GM20000 (cell line): Measurements from ENCODE around the gene BCL11A.

Source experiments
- DNase-seq: peaks from one replicate; pipeline ENCODE4 v3.0.0; 2012; ENCODE audit warnings: low spot score
- TF ChIP-seq, protein P1 (sequence below): IDR thresholded peaks from 2 replicates; pipeline ENCODE4 v1.5.1; 2012; ENCODE audit warnings: mild to moderate bottlenecking, control low read depth; ENCODE audit errors: extremely low read depth, missing control alignments

The BCL11A gene

DNA sequence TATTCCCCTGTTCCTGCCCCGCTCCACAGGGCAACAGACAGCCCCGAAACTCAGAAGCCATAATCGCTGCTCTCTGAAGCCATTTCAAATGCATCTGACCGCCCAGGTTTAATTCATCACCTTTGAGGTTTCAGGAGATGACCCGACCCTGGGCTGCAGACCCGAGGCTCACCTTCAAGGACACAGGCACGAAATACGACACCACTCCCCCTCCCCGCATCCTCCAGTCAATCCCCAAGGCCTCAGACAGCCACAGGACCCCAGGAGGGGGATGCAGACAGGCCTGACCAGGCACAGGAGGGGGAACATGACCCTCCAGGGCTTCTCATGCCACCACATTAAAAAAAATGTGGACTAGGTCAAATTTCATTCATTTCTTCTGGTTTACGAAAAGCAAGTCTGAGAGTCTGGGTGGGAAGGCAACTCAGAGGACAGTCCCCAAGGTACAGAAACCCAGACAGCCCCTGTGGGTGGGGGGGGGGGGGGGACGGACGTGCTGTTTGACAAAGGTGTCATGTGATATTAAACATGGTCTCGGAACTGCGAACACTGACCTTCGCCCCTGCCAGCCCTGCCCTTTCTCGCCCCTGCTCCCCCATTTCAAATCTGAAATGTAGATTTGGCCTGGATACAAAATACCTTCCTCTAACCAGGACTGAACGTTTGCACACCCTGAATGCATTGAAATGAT, 142.9 kb downstream of the BCL11A start:
- DNase-seq, result no peak
- TF ChIP-seq, protein P1, sequence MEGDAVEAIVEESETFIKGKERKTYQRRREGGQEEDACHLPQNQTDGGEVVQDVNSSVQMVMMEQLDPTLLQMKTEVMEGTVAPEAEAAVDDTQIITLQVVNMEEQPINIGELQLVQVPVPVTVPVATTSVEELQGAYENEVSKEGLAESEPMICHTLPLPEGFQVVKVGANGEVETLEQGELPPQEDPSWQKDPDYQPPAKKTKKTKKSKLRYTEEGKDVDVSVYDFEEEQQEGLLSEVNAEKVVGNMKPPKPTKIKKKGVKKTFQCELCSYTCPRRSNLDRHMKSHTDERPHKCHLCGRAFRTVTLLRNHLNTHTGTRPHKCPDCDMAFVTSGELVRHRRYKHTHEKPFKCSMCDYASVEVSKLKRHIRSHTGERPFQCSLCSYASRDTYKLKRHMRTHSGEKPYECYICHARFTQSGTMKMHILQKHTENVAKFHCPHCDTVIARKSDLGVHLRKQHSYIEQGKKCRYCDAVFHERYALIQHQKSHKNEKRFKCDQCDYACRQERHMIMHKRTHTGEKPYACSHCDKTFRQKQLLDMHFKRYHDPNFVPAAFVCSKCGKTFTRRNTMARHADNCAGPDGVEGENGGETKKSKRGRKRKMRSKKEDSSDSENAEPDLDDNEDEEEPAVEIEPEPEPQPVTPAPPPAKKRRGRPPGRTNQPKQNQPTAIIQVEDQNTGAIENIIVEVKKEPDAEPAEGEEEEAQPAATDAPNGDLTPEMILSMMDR, result no peak

DNA sequence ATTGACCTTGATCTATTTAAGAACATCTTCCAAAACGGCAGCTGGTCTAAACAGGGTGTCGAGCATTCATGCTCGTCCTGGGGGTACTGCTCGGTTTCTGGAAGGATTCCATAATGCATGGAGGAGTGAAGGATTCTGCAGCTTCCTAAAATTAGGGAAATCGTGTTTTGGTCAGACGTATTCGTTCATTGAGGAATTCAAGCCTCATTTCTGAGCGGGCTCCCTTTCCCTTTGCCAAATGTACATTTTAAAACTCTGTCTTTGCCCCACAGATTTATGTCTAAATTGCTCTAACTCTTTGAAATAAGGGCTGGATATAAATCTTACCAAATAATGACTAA, 144.0 kb downstream of the BCL11A start:
- TF ChIP-seq, protein P1, result no peak
- no peak for DNase-seq

DNA sequence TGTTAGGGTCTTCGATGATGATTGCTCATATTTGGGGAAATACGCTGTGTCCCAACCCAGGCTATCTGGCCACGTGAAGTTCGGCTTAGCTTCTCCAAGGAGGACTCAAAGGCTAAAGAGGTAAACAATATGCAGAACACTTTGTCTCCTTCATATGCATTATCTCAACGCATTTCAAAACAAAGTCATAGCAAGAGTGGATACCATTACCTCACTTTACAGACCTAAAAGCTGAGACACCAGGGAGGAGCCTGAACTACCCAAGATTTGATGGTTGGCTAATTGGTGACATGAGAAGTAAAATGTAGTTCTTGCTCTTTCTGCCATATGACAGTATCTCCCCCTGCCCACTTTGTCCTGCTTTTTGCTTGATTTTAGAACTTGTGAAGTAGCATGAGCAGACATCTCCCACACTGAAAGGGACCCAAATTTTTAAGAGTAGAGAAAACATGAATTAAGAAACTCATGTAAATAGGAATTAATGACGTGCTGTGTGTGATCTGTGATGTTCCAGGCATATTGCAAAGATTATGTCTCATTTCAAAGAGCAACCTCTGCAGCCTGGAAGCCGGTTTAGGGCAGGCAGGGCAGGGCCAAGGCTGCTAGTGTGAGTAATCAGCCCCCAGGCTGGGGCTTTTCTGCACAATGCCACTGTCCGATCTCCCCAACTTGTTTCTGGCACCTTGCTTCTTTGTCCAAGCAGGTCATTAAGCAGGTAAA, 144.5 kb downstream of the BCL11A start:
- DNase-seq, result no peak
- TF ChIP-seq, protein P1, result no peak

DNA sequence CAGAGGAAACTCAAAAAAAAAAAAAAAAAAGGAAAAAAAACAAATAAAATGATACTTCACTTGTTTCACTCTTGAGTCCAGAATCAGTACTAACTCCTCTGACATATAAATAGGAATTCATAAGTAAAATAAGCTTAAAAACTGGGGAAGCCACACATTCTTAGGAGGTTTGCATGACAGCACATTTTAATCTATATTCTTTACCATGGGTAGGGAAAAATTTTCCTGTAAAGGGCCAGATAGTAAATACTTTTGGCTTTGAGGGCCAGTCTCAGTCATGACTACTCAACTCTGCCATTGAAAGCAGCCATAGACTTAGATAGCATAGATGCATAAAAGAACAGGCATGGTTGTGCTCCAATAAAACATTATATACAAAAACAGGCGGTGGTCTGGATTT, 145.2 kb downstream of the BCL11A start:
- no peak for DNase-seq
- TF ChIP-seq, protein P1, result no peak

DNA sequence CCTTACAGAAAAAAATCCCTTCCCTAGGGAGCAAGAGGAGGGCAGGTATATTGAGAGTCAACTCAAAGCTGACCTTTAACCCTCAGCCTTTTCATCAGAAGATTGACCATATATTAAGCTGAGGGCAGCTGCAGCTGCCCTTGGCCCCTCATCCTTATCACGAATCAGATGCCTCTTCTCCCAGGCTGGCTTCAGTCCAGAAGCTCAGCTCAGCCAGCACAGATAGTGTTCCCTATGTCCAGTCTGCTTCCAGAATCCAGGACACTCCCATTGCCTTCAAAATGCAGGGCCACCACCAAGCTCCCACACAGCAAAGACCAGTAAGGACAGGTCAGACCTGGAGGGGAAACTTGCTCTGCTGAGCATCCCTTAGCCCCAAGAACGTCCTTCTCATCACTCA, 146.1 kb downstream of the BCL11A start:
- TF ChIP-seq, protein P1, result no peak

DNA sequence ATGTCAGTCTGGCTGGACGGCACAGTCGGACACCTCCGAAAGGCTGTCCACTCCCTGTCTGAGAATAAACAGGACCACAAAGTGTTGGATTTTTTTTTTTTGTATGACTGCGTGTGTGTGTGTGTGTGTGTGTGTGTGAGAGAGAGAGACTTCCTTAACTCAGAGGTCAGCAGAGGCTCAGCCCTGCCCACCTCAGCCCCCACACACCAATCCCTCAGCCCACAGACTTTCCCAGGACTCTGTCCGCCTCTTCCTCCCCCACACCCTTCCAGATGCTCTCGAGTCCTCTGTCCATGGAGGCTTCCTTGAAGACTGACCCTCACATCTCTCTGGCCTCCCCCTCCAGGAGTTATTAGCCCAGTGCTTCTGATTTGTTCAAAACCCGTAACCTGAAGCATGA, 147.3 kb downstream of the BCL11A start:
- DNase-seq, result no peak
- TF ChIP-seq, protein P1, result no peak

More for the DNA sequence above, 146.1 kb downstream of the BCL11A start:
- no peak for DNase-seq

DNA sequence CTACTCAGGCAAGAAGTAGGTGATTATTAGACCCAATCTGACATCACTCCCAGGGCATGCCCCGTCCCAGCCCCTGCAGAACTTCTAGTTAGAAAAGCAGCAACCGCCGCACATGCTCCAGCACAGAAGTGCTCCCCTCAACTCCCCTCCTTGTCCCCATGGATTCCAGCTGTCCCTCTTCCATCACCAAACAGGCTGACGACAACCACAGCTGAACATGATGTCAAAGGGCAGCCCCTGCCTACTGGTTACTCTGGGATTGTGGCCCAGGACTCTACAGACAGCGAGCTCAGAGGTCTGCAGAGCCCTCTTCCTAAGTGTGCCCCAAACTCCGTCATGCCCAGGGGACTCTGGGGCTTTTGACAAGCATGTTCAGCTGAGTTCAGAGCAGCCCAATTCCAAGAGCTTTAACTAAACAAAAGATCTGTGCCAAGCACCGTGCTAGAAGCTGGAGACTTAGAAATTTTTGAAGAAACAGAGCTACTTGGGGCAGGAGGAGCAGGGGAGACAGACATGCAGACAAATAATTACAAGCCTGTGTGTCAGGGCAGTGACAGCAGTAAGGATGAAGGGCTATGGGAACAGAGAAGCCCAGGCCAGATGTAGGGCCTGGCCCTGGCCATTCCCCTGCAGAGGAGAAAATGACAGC, 148.1 kb downstream of the BCL11A start:
- no peak for DNase-seq
- TF ChIP-seq, protein P1, result no peak
